ENCODE results near the gene RAF1.

RAF1 gene

DNA sequence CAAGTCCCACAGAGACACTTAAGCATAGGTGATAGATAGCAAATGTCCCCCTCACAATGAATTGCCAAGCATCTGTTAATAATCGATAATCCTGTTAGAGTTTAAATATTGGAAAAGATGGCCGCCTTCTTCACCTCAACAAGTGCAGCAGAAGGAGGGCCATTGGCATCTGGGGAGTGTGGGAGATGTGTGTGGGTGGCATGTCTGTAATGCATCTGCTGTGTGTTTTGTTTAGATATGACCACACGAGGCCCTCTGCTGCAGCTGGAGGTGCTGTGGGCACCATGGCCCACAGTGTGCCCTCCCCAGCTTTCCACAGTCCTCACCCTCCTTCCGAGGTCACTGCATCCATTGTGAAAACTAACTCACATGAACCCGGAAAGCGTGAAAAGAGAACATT, 94.1 kb downstream of the RAF1 start:
- WGBS, 2 experiments = 92 to 95% methylated on average over 6 of the region's 6 CpGs
- no peaks in the 10 kb centered on the region for H3K9me3 ChIP-seq (ENCODE audit: control insufficient read depth, low read length)
- H3K27me3 ChIP-seq (ENCODE audit: control insufficient read depth, insufficient read depth, low read length, poor library complexity, severe bottlenecking) = no peaks in the 10 kb centered on the region
- no peak overlapping the region for H3K27ac ChIP-seq (ENCODE audit: insufficient read depth, low read depth, low read length, poor library complexity, severe bottlenecking)
- no peaks in the 10 kb centered on the region for H3K4me1 ChIP-seq (ENCODE audit: control insufficient read depth, insufficient read depth, low read length)
- peaks cover 32% of the 10 kb centered on the region for H3K36me3 ChIP-seq (ENCODE audit: control insufficient read depth, insufficient read depth, low read length)
- H3K4me3 ChIP-seq (ENCODE audit: insufficient read depth, low read depth, low read length) = no peak overlapping the region

DNA sequence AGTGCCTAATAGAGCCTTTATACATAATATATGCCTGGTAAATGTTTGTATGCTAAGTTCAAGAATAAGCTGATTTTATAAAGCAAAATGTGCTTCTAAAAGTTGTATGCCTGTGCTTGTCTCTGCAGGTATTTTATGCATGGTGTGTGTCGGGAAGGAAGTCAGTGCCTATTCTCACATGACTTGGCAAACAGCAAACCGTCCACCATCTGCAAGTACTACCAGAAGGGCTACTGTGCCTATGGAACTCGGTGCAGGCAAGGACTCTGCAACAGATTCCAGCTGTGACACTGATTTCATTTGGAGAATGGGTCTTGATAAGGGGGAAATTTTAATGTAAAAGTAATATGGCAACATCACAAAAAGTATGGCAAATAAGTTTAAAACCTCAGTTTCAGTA, 95.2 kb downstream of the RAF1 start:
- Histone ChIP-seq H3K27ac (ENCODE audit: insufficient read depth, low read depth, low read length, poor library complexity, severe bottlenecking) (no peak overlapping the region), H3K4me3 (ENCODE audit: insufficient read depth, low read depth, low read length) (no peak overlapping the region), H3K27me3 (ENCODE audit: control insufficient read depth, insufficient read depth, low read length, poor library complexity, severe bottlenecking) (no peaks in the 10 kb centered on the region), H3K36me3 (ENCODE audit: control insufficient read depth, insufficient read depth, low read length) (peaks cover 26% of the 10 kb centered on the region), H3K4me1 (ENCODE audit: control insufficient read depth, insufficient read depth, low read length) (no peaks in the 10 kb centered on the region), H3K9me3 (ENCODE audit: control insufficient read depth, low read length) (peaks cover 3% of the 10 kb centered on the region)
- 91% methylated on average over 3 of the region's 3 CpGs for WGBS, 2 experiments

- H3K9me3 ChIP-seq (ENCODE audit: control insufficient read depth, low read length) = peaks cover 3% of the 10 kb centered on the region
- no peak overlapping the region for H3K27ac ChIP-seq (ENCODE audit: insufficient read depth, low read depth, low read length, poor library complexity, severe bottlenecking)
- H3K4me3 ChIP-seq (ENCODE audit: insufficient read depth, low read depth, low read length) = no peak overlapping the region
- H3K4me1 ChIP-seq (ENCODE audit: control insufficient read depth, insufficient read depth, low read length) = peaks cover 14% of the 10 kb centered on the region
- no peaks in the 10 kb centered on the region for H3K27me3 ChIP-seq (ENCODE audit: control insufficient read depth, insufficient read depth, low read length, poor library complexity, severe bottlenecking)
- H3K36me3 ChIP-seq (ENCODE audit: control insufficient read depth, insufficient read depth, low read length) = peaks cover 16% of the 10 kb centered on the region
Measured at GRCh38 chr3:12566976-12567375, 96.9 kb downstream of the RAF1 start.

- Histone ChIP-seq H3K9me3 (ENCODE audit: control insufficient read depth, low read length) (peaks cover 3% of the 10 kb centered on the region), H3K27me3 (ENCODE audit: control insufficient read depth, insufficient read depth, low read length, poor library complexity, severe bottlenecking) (no peaks in the 10 kb centered on the region), H3K4me1 (ENCODE audit: control insufficient read depth, insufficient read depth, low read length) (peaks cover 30% of the 10 kb centered on the region), H3K36me3 (ENCODE audit: control insufficient read depth, insufficient read depth, low read length) (no peaks in the 10 kb centered on the region), H3K27ac (ENCODE audit: insufficient read depth, low read depth, low read length, poor library complexity, severe bottlenecking) (no peak overlapping the region), H3K4me3 (ENCODE audit: insufficient read depth, low read depth, low read length) (no peak overlapping the region)
- WGBS, 2 experiments = 71 to 81% methylated on average over 1 of the region's 1 CpG
Measured at GRCh38 chr3:12562451-12562850, 101.5 kb downstream of the RAF1 start.

- Histone ChIP-seq H3K9me3 (ENCODE audit: control insufficient read depth, low read length) (peaks cover 3% of the 10 kb centered on the region), H3K4me3 (ENCODE audit: insufficient read depth, low read depth, low read length) (no peak overlapping the region), H3K27ac (ENCODE audit: insufficient read depth, low read depth, low read length, poor library complexity, severe bottlenecking) (no peak overlapping the region), H3K4me1 (ENCODE audit: control insufficient read depth, insufficient read depth, low read length) (peaks cover 30% of the 10 kb centered on the region), H3K36me3 (ENCODE audit: control insufficient read depth, insufficient read depth, low read length) (no peaks in the 10 kb centered on the region), H3K27me3 (ENCODE audit: control insufficient read depth, insufficient read depth, low read length, poor library complexity, severe bottlenecking) (no peaks in the 10 kb centered on the region)
- WGBS, 2 experiments = 93 to 94% methylated on average over 2 of the region's 2 CpGs
Measured at GRCh38 chr3:12561397-12561796, 102.5 kb downstream of the RAF1 start.

DNA sequence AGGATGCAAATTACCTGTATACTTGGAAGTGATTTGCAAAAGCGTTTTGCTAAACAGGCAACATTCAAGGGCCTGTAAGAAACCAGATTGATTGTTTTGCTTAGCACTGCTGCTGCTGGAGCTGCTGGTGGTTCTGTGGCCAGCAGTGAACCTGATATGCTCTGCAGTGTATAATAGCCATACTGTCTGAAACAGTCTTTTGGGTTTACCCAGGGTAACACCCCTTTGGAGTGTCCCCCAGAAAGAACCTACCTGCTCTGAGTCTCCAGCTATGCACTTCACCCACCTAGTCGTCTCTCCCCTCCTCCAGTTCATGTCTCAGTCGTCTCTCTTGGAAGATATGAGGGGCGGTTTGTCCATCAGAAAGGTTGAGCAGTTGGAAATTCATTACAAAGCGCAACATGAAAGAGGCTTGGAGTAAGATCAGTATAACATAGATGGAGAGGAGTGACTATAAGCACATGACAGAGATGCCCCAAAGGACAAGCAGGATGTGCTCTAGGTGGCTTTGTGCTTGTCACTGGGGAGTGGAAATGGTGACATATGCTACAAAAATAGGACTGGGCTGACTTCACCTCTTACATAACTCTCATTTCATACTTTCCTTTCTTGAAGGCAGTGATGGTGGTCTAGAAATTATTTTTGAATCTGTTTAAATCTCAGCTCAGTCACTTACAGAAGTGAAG, 103.3 kb downstream of the RAF1 start:
- H3K27me3 ChIP-seq (ENCODE audit: control insufficient read depth, insufficient read depth, low read length, poor library complexity, severe bottlenecking) = no peaks in the 10 kb centered on the region
- no peak overlapping the region for H3K27ac ChIP-seq (ENCODE audit: insufficient read depth, low read depth, low read length, poor library complexity, severe bottlenecking)
- H3K4me3 ChIP-seq (ENCODE audit: insufficient read depth, low read depth, low read length) = no peak overlapping the region
- H3K9me3 ChIP-seq (ENCODE audit: control insufficient read depth, low read length) = peaks cover 3% of the 10 kb centered on the region
- WGBS, 2 experiments = 92 to 94% methylated on average over 5 of the region's 5 CpGs
- H3K36me3 ChIP-seq (ENCODE audit: control insufficient read depth, insufficient read depth, low read length) = no peaks in the 10 kb centered on the region
- peaks cover 30% of the 10 kb centered on the region for H3K4me1 ChIP-seq (ENCODE audit: control insufficient read depth, insufficient read depth, low read length)

GRCh38 chr3:12559520-12559919, 104.4 kb downstream of the RAF1 start:
- no peak overlapping the region for H3K27ac ChIP-seq (ENCODE audit: insufficient read depth, low read depth, low read length, poor library complexity, severe bottlenecking)
- WGBS, 2 experiments = 84 to 90% methylated on average over 3 of the region's 3 CpGs
- no peaks in the 10 kb centered on the region for H3K36me3 ChIP-seq (ENCODE audit: control insufficient read depth, insufficient read depth, low read length)

DNA sequence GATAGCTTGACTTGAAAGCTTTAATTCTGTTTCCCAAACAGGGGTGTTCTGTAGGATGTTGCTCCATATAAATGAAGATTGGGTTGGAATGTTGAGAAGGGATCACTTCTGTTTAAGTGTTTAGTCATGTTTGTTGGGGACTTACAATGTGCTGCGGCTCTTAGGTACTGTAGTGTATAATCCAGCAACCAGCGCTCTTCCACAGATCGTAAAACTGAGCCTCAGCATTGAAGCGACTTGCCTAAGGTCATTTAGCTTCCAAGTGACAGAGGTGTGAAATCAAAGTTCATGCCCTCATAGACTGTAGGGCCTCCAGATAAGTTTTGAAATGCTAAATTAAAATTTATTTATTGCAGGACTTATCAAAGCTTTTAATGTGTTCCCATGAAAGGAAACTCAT, 105.2 kb downstream of the RAF1 start:
- Histone ChIP-seq H3K4me1 (ENCODE audit: control insufficient read depth, insufficient read depth, low read length) (peaks cover 30% of the 10 kb centered on the region), H3K27ac (ENCODE audit: insufficient read depth, low read depth, low read length, poor library complexity, severe bottlenecking) (no peak overlapping the region), H3K4me3 (ENCODE audit: insufficient read depth, low read depth, low read length) (peak overlapping the region; percentile 83), H3K9me3 (ENCODE audit: control insufficient read depth, low read length) (no peaks in the 10 kb centered on the region), H3K36me3 (ENCODE audit: control insufficient read depth, insufficient read depth, low read length) (no peaks in the 10 kb centered on the region), H3K27me3 (ENCODE audit: control insufficient read depth, insufficient read depth, low read length, poor library complexity, severe bottlenecking) (no peaks in the 10 kb centered on the region)
- WGBS, 2 experiments = 90% methylated on average over 4 of the region's 4 CpGs

More at GRCh38 chr3:12559520-12559919, 104.4 kb downstream of the RAF1 start:
- Histone ChIP-seq H3K27me3 (ENCODE audit: control insufficient read depth, insufficient read depth, low read length, poor library complexity, severe bottlenecking) (no peaks in the 10 kb centered on the region), H3K4me1 (ENCODE audit: control insufficient read depth, insufficient read depth, low read length) (peaks cover 30% of the 10 kb centered on the region), H3K4me3 (ENCODE audit: insufficient read depth, low read depth, low read length) (no peak overlapping the region), H3K9me3 (ENCODE audit: control insufficient read depth, low read length) (peaks cover under 1% of the 10 kb centered on the region)

DNA sequence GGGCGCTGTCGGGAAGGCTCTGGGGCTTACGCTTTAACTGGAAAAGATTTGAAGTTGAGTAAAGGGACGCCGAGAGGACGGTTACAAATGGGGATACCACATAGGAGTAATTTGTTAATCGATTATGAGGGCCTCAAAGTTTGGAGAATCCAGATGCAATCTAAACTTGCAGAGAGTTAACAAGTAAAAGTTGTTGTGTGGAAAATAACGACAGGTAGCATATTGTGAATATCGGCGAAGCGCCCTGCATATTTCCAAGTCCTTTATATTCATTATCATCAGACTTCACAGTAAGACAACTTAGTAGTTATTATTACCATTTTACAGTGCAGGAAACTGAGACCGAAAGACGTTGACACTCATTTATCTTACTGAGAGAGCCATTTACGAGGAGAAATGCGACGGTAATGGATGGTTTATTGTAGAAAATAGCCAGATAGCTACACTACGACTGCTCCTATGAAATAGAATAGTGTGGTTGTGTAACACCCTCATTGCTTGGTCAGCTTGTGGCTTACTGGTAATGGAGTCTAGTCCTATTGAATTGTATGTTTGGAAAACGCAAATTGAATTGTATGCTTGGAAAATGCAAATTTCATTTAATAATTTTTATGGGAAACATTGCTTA, 106.3 kb downstream of the RAF1 start:
- 4 to 6% methylated on average over 17 to 18 of the region's 18 CpGs for WGBS, 2 experiments
- no peaks in the 10 kb centered on the region for H3K36me3 ChIP-seq (ENCODE audit: control insufficient read depth, insufficient read depth, low read length)
- no peaks in the 10 kb centered on the region for H3K9me3 ChIP-seq (ENCODE audit: control insufficient read depth, low read length)
- H3K27me3 ChIP-seq (ENCODE audit: control insufficient read depth, insufficient read depth, low read length, poor library complexity, severe bottlenecking) = no peaks in the 10 kb centered on the region
- H3K4me1 ChIP-seq (ENCODE audit: control insufficient read depth, insufficient read depth, low read length) = peaks cover 22% of the 10 kb centered on the region
- peak overlapping the region; percentile 83 for H3K4me3 ChIP-seq (ENCODE audit: insufficient read depth, low read depth, low read length)
- peak overlapping the region; percentile 94 for H3K27ac ChIP-seq (ENCODE audit: insufficient read depth, low read depth, low read length, poor library complexity, severe bottlenecking)

DNA sequence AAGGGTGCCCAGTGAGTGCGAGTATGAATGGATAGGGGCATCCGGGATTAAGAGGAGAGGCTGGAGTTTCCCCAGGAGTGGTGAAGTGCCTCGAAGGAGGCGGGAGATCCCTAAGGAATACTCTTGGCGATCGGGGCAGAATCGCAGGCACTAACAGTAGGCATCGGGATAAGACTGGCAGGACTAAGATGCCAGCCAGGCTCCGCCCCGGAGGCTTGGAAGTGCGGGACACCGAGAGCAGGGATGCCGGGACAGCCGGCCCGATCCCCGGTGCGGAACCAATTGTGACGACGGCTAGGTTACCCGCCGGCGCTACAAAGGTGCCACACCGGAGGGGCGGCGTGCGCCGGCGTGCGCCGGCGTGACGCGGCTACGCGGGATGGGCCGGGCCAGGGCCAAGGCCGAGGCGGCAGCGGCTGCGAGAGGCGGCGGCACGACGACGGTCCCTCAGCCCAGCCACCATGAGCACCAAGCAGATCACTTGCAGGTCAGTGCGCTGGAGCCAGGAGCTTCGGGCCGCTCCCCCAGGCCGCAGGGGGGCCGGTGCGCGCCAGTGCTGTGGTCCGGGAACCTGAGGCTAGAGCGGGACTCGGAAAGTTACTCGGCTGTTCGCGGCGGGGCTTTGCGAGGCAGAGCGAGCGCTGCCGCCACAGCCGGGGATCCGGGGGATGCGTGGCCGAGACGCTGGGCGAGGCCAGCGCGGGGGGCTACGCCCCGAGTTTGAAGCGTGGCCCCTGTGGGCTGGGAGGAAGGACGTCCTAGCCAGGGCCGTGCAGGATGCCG, 107.0 kb downstream of the RAF1 start, which contains the start of gene MKRN2:
TSS of gene MKRN2 (plus strand) at position 398 of the 783 bp plus-strand sequence. CDS start at position 462, 64 bp downstream.
- no peaks in the 10 kb centered on the region for H3K36me3 ChIP-seq (ENCODE audit: control insufficient read depth, insufficient read depth, low read length)
- peak within 1 kb of the TSS; percentile 94 for H3K27ac ChIP-seq (ENCODE audit: insufficient read depth, low read depth, low read length, poor library complexity, severe bottlenecking)
- H3K27me3 ChIP-seq (ENCODE audit: control insufficient read depth, insufficient read depth, low read length, poor library complexity, severe bottlenecking) = no peaks in the 10 kb centered on the region
- 0% methylated on average over 77 of the region's 77 CpGs for WGBS, 2 experiments
- H3K4me1 ChIP-seq (ENCODE audit: control insufficient read depth, insufficient read depth, low read length) = peaks cover 15% of the 10 kb centered on the region
- H3K9me3 ChIP-seq (ENCODE audit: control insufficient read depth, low read length) = no peaks in the 10 kb centered on the region
- peak within 1 kb of the TSS; percentile 83 for H3K4me3 ChIP-seq (ENCODE audit: insufficient read depth, low read depth, low read length)

All from ectodermal cell (in vitro differentiated cells).